Skeletal muscle satellite cell (primary cell): ENCODE measurements around the gene SLC35D3. TPM values are rescaled to one million over a fixed set of nuclear protein-coding genes. Genes with fewer than 3 reads are reported as not detected.
"Not testable (repeated sequence)": the region's sequence is repeated elsewhere in the genome, so short reads cannot be mapped to it uniquely, and the experiment has no call there.

Experiments used
- H3K27me3 ChIP-seq: 2 replicates; pipeline ENCODE4 v1.7.0; 2013; ENCODE audit warnings: low read length; ENCODE audit not compliant: control insufficient read depth, insufficient read depth
- H3K36me3 ChIP-seq: 2 replicates; pipeline ENCODE4 v1.7.0; 2013; ENCODE audit warnings: mild to moderate bottlenecking, control low read depth, low read length; ENCODE audit not compliant: insufficient read depth
- H3K4me1 ChIP-seq: 2 replicates; pipeline ENCODE4 v1.7.0; 2013; ENCODE audit warnings: low read length; ENCODE audit not compliant: control insufficient read depth, insufficient read depth
- H3K4me2 ChIP-seq: 2 replicates; pipeline ENCODE4 v1.7.0; 2013; ENCODE audit warnings: mild to moderate bottlenecking, low read length
- H3K4me3 ChIP-seq: 2 replicates; pipeline ENCODE4 v1.7.0; 2013; ENCODE audit warnings: low read length
- H3K9ac ChIP-seq: 2 replicates; pipeline ENCODE4 v1.7.0; 2013; ENCODE audit warnings: mild to moderate bottlenecking, low read depth, low read length, moderate library complexity
- H3K9me3 ChIP-seq: replicated peaks from 2 replicates; pipeline ENCODE4 v1.7.0; 2013; ENCODE audit warnings: mild to moderate bottlenecking, control low read depth, low read length
- small RNA-seq: library from RNA; depleted of rRNA; stranded (forward); fragments of <200 nt; gene quantifications from one replicate; pipeline ENCODE3, GENCODE V24; 2012

Gene SLC35D3

DNA sequence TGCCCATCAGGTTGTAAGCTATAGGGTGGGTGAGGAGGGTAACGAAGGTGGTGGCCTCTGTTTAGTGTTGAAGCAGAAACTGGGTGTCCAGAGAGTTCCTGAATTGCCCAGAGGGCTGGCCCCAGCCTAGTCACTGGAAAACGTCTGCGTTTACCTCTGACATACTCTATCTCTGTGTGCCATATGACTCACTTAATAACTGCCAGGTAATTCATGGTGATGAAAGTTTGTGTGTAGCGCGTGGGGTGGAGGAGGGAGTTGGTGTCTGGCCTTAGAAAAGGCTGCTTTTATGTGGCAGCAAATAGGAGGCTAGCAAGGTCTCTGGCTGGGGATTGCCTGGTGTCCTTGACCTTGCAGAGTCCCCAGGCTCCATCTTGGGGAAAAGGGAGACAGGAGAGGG lies 47.3 kb downstream of the SLC35D3 start:
- Histone ChIP-seq H3K36me3 (no peaks in the 10 kb centered on the region), H3K4me1 (no peaks in the 10 kb centered on the region), H3K9me3 (no peaks in the 10 kb centered on the region), H3K4me2 (no peak overlapping the region), H3K4me3 (no peak overlapping the region), H3K9ac (no peak overlapping the region), H3K27me3 (no peaks in the 10 kb centered on the region)

DNA sequence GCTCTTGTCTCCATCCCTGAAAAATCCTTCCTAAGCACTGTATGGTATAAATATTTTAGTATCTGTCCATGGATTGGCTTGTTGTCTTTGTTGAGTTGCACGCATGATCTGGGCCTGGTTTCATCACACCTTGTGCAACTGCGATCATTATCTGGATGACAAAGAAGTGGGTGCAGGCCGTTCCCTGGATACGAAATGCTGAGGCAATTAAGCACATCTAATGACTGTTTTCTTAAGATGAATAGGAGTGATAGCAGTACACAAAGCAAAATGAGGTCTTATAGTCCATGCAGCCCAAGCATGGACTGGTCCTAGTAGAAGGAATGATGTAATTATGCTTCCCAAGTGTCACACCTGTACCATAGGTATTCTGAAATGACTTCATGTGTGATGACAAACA lies 47.8 kb downstream of the SLC35D3 start:
- H3K36me3 ChIP-seq: no peaks in the 10 kb centered on the region
- H3K9me3 ChIP-seq: no peaks in the 10 kb centered on the region
- H3K4me1 ChIP-seq: no peaks in the 10 kb centered on the region
- H3K4me2 ChIP-seq: no peak overlapping the region
- H3K27me3 ChIP-seq: no peaks in the 10 kb centered on the region
- H3K4me3 ChIP-seq: no peak overlapping the region
- H3K9ac ChIP-seq: no peak overlapping the region

DNA sequence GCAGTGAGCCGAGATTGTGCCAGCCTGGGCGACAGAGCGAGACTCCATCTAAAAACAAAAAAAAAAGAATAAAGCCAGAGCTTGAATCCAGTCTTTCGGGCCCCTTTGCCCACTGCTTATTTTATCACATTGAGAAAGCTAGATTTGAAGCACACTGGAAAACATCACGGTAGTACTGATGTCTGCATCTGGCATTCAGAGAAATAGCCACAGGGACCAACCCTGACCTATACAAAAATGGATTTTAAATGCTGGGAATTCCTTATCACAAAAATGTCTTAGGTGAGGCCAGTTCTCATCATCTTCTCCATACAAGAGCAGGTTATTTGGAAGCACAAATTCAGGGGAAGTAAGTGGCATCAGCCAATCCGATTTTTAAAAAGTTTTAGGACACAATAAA lies 49.5 kb downstream of the SLC35D3 start:
- H3K9me3 ChIP-seq: no peaks in the 10 kb centered on the region
- no peaks in the 10 kb centered on the region for H3K4me1 ChIP-seq
- H3K4me2 ChIP-seq: no peak overlapping the region
- H3K27me3 ChIP-seq: peaks cover 6% of the 10 kb centered on the region
- H3K36me3 ChIP-seq: no peaks in the 10 kb centered on the region
- no peak overlapping the region for H3K9ac ChIP-seq
- no peak overlapping the region for H3K4me3 ChIP-seq

- H3K9ac ChIP-seq, H3K36me3 ChIP-seq, H3K27me3 ChIP-seq, H3K4me1 ChIP-seq, H3K4me2 ChIP-seq, H3K4me3 ChIP-seq, H3K9me3 ChIP-seq: not testable (repeated sequence)
These were observed 51.7 kb downstream of the SLC35D3 start for GRCh38 chr6:136973781-136974180.

Small RNA genes within 50 kb of the gene (small RNA-seq; reads per million reads assigned to genes)
- gene RF00019 (not detected), gene RPL35AP3 (not detected)
